Cardiac fibroblast (primary cell): ENCODE measurements around the gene HACD4.

ENCODE experiments used
- DNase-seq, 2 donors: peaks; one replicate each; pipeline versions ENCODE4 v3.0.0 to v3.0.0-alpha.2; 2010; ENCODE audit warnings: low read depth in 2 of 2
- H3K4me3 ChIP-seq, 2 donors: replicated peaks in 1 of 2; 1 replicate in 1 of 2; 2 replicates in 1 of 2; pipeline ENCODE4 v1.5.1; 2011; ENCODE audit warnings: low read depth in 2 of 2, low read length in 2 of 2, mild to moderate bottlenecking in 2 of 2, moderate library complexity in 1 of 2
- CTCF ChIP-seq: IDR thresholded peaks from one replicate; pipeline ENCODE4 v1.5.1; 2011; ENCODE audit warnings: low read depth, mild to moderate bottlenecking, low read length, inconsistent platforms

The HACD4 gene

GRCh38 chr9:21001581-21001980, 29.9 kb downstream of the HACD4 start:
- DNase-seq: no peak
- H3K4me3 ChIP-seq: no peak overlapping the region
- TF ChIP-seq CTCF: no peak

- DNase-seq: no peak
- H3K4me3 ChIP-seq: no peak overlapping the region
- no peak for TF ChIP-seq CTCF
Observed at GRCh38 chr9:20997503-20998076, 33.9 kb downstream of the HACD4 start.

GRCh38 chr9:20996809-20997208, 34.6 kb downstream of the HACD4 start:
- DNase-seq: no peak
- TF ChIP-seq CTCF: no peak
- H3K4me3 ChIP-seq: no peak overlapping the region

- TF ChIP-seq CTCF: no peak
- no peak for DNase-seq
- H3K4me3 ChIP-seq: no peak overlapping the region
Observed at GRCh38 chr9:20995616-20996015, 35.8 kb downstream of the HACD4 start.

- no peak for TF ChIP-seq CTCF
- DNase-seq: no peak
- H3K4me3 ChIP-seq: no peak overlapping the region
Observed at GRCh38 chr9:20994486-20994885, 37.0 kb downstream of the HACD4 start.

GRCh38 chr9:20990867-20991266, 40.6 kb downstream of the HACD4 start:
- TF ChIP-seq CTCF: no peak
- H3K4me3 ChIP-seq: no peak overlapping the region

GRCh38 chr9:20989923-20990341, 41.5 kb downstream of the HACD4 start:
- no peak overlapping the region for H3K4me3 ChIP-seq
- DNase-seq: no peak
- no peak for TF ChIP-seq CTCF

More at GRCh38 chr9:20990867-20991266, 40.6 kb downstream of the HACD4 start:
- no peak for DNase-seq
